ENCODE data around the gene KDM3B.

Gene KDM3B

DNA sequence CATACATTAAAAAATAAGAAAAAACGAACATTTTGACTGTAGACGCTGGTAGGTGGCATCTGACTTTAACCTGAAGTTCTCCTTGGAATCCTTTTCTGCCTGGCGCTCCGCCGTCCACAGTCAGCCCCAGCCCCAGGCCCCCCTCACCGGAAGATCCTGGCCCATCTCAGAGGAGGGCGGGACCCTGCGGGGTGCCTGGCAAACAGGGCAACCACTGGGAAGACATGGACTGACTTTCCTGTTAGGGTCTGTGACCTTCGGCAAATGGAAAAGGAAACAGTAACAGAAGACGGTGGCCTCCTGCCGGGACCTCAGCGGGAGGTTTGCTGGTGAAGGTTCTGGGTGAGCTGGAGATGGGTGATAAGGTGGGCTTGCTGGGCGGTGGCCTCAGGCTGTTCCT lies 101.1 kb downstream of the KDM3B start:
- DNase-seq = no peak

DNA sequence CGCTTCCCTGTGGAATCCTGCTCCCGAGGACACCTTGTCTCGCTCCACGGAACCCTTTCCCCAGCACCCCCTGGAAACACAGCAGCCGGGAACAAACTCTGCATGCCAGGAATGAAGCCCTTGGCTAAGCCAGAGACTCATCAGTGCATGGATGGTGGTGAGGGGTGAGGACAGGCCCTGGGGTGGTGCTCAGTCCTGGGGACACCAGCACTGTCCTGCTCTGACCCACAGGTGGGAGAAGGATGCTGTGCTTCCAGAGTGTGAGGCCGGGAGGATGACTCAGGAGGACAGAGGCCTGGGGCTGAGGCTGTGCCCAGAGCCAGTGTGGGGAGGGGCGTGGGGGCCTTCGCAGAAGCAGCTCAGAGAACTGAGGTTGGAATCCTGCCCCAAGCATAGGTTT lies 101.6 kb downstream of the KDM3B start:
- DNase-seq = no peak

DNA sequence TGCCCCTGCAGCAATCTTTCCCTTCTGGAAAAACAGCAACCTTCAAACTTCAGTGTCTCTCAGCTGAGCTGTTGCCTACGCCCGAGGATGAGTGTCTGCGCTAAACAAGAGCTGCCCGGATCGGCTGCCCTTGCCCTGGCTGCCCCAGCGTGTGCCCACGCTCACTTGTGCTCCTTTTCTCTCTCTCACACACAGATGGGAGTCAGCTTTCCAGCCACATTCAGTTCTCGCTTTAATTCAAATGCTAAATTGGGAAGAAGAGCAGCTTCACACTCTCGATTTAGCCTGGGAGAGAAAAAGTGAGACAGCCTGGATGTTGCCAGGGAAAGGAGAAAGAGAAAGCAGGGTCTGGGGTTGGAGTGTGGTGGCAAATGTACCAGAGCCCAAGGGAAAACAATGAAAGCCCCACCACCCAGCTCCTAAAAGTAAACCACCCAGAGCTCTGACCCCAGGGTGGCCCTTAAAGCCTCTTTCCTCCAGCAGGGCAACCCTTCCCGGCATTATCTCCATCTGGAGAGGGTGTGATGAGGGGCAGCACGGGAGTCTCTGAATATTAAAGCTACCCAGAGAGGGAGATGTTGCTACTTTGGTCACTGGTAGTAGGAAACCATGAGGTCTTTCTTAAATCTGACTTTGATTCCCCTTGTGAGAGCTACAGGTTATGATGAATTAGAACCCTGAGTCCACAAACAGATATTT lies 102.9 kb downstream of the KDM3B start:
- no peak for DNase-seq

DNA sequence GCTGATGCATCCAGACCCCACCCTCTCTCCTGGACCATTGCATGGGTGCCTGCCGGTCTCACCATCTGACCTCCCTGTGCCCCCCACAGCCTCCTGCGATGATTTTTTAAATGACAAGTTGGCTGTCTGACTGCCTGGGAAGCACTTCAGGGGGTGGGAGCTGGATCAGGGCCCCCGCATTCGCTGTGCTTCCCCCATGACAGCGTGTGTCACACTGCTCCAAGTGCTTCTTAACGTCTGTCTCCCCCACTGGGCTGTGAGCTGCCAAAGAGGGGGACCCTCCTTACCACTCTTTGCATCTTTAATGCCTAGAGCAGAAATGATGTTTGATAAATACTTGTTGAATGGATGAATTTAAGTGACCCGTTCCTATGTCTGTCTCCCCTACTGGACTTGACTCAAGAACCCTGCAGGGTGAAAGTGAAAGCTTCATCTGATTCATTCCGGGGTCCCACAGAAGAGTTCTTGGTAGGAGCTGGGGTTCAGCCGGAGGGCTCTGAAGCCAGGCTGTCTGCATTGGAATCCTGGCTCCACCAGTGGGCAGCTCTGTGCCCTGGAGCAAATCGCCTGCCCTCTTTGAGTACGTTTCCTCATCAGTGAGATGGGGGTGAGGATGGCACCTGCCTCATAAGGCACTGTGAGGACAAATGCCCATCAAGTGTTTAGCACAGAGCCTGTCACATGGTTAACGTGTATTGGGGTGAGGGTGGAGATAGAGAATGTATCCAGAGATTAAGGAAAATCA lies 105.2 kb downstream of the KDM3B start:
- no peak for DNase-seq

DNA sequence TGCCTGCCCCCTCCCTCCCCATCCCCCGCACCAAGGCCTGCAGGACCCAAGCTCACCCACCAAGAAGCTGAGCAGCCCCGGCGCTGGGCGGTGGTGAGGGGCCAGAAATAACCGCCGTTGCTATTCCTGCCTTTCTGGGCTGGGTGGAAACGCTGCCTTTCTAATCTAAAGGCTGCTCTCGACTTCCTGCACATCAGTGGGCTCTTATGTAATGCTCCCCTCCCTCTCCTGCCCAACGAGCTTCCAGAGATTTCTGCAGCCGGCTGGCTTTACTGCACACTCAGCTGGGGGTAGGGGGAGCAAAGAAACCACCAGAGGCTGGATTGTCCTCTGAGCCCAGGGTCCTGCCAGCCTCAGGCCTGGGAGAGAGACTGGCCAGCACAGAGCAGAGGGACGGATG lies 105.9 kb downstream of the KDM3B start:
- no peak for DNase-seq

DNA sequence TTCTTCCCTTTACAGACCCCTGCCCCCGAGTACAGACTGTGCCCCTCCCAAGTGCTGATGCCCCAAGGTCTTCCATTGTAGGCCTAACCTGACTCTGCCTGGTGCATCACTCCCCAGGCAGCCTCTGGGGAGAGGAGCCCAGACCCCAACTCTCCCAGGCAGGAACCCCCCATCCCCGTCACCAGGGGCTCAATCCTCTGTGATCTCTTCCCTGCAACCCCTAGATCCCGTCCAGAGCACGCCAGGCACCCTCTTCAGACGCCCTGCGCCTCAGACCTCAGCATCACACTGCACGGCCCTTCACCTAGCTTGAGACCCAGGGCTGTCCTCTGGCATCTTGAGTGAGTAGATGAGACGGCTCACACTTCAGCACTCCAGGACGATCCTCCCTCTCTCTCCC lies 106.4 kb downstream of the KDM3B start:
- no peak for DNase-seq

DNA sequence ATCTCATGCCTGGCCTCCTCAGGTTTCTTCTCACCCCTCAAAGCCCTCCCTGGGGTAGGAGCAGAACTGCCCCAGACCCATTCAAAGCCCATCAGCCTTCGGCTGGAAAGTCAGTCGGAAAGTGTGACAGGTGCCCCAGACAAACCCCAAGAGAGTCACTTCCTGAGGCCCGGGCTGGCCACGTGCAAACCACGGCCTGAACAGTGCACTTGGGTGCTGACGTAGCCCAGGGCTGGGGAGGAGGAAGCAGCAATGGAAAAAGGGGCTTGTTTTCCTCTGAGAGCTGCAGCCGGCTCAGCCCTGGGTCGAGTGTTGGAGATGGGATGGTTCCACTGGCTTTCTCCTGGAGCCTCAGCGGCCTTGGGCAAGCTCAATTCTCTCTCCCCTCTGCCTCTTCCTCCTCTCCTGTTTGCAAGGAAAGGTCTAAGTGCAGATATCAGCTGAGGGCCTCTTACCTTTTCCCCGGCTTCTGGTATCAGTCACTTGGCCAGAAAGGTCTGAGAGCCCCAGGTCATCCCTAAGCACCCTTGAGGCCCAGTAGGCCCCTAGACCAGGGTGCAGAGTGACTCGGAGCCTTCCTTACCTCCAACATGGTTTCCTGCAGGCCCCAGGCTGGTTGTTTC lies 106.9 kb downstream of the KDM3B start:
- no peak for DNase-seq

DNA sequence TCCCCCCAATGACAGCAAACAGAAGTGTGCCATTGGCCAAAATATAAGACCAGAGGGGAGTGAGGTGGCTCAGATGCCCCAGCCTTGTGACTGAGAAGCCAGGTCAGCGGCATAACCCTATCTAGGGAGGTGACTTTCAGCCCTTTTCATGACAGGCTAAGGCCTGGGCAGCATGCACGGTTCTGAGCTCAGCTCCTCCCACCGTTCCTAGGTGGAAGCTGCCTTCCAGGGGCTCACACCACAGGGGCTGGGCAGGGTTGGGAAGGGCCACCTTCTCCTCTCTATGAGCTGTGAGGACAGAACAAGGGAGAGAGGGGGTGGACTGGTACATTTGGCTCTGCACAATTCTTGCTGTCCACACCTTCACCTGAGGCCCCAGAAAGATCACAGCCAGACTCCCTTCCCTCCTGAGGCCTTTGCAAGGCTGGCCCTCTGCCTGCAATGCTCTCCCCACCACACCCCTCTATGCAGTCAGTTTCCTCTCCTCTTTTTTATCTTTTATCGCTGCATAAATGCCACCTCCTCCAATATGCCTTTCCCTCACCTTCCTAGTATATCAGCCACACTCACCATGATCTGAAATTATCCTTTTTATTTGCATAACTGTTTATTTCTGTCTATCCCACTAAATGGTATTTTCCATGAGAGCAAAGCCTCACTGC lies 107.7 kb downstream of the KDM3B start:
- no peak for DNase-seq

DNA sequence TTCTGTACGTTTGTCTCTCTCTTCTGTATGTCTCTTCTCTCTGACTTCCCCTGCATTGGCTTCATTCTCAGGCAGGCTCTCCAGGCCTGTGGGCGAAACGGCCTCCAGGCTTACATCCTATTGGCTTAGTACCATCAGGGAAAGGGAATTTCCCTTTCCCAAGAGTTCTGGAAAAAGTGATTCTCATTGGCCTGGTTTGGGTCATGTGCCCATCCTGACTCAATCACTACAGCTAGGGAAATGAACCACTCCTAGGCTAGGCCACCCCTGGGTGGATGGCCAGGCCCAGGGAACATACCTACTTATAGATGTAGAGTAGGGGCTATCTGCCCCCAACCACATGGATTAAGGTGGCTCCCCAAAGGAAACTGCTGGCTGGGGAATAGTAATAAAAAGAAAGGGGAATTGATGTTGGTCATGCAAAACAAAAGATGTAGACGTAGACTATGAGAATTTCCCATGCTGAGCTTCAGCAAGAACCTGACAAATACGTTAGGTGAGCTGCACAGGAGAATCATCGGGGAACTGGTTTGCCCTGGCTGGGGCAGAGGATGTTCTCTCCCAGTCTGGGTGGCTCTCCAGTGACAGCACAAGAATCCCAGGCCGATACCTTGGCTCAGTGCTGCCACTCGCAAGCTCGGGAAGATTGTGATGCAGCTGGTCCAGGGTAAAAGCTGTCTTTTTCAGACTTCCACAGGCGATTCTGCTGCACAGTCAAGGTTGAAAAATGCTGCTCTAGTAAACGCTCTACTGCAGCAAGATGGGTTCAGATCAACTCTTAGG lies 109.0 kb downstream of the KDM3B start:
- peak; percentile 71 for DNase-seq

DNA sequence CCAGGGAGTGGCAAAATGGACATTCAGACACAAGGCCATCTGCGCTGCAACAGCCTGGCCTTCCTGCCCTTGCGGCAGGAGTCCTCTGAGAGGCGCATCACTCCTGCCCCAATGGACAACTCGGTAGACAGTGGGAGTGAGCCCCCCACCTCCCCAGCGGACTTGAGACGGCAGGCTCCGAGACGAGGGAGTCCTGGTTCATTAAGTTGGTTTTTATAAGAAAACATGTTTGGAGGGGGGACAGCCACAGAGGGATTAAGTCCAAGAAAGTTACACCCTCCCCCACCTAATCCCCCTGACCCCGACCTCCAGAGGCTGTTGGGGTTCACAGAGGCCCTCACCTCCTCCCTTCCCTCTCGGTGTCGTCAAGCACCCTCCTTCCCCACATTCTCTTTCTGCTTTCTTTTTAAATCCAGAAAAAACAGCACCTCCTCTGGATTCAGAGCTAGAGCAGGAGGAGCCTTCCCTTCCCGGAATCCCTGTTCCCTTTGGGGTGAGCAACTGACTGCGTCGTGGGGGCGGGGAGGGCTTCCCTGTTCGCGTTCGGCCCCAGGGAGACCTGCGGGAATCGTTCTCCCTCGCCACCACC lies 111.0 kb downstream of the KDM3B start:
- peak; percentile 19 for DNase-seq

DNA sequence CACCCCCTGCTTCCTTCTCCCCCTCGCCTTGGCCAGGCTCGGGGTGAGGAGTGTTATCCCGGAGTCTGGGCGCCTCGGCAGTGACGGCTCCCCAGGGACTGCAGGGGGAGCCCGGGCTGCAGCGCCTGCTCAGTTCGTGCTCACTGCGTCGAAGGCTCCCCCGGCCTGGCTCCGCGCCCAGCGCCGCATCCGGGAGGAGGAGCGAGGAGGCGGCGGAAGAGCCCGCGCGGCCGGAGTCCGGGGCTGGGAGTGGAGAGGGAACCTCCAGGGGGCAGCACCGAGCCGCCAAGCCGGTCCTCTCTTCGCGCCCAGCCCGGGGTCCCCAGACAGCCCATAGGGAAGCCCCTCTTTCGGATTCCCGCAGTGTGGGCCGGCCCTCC lies 111.5 kb downstream of the KDM3B start:
- DNase-seq = peak; percentile 95

DNA sequence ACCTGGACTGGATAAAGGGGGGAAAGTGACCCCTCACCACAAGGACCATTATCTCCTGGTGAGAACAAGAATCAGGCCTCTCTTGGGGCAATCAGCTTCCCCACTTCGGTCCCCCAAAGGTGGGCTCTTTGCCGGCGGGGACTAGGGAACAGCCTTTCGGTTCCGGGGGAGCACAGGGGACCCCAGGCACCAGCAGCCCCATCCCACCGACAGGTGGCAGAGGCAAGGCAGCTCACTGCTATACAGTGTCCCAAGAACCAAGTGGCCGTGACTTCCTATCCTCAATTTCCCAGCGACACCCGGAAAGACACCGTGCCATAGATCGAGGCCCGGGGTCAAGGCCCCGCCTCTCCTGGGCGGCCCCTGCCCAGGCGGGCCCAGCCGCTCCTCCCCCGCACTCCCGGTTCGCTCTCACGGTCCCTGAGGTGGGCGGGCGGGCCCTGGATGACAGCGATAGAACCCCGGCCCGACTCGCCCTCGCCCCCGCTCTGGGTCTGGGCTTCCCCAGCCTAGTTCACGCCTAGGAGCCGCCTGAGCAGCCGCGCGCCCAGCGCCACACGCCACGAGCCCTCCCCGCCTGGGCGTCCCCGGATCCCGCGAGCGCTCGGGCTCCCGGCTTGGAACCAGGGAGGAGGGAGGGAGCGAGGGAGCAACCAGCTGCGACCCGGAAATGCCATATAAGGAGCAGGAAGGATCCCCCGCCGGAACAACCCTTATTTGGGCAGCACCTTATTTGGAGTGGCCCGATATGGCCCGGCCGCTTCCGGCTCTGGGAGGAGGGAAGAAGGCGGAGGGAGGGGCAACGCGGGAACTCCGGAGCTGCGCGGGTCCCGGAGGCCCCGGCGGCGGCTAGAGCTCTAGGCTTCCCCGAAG lies 112.1 kb downstream of the KDM3B start:
- peak; percentile 99 for DNase-seq

DNA sequence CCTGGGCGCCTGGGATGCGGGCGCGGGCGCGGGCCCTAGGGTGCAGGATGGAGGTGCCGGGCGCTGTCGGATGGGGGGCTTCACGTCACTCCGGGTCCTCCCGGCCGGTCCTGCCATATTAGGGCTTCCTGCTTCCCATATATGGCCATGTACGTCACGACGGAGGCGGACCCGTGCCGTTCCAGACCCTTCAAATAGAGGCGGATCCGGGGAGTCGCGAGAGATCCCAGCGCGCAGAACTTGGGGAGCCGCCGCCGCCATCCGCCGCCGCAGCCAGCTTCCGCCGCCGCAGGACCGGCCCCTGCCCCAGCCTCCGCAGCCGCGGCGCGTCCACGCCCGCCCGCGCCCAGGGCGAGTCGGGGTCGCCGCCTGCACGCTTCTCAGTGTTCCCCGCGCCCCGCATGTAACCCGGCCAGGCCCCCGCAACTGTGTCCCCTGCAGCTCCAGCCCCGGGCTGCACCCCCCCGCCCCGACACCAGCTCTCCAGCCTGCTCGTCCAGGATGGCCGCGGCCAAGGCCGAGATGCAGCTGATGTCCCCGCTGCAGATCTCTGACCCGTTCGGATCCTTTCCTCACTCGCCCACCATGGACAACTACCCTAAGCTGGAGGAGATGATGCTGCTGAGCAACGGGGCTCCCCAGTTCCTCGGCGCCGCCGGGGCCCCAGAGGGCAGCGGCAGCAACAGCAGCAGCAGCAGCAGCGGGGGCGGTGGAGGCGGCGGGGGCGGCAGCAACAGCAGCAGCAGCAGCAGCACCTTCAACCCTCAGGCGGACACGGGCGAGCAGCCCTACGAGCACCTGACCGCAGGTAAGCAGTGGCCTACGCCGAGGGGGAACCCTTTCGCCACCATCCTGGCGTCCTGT lies 113.0 kb downstream of the KDM3B start, which contains the start of gene EGR1:
Gene EGR1 (plus strand): TSS at position 219 of the 864 bp plus-strand sequence. CDS start 283 bp downstream, at position 502.
- peak; percentile 91 for DNase-seq

DNA sequence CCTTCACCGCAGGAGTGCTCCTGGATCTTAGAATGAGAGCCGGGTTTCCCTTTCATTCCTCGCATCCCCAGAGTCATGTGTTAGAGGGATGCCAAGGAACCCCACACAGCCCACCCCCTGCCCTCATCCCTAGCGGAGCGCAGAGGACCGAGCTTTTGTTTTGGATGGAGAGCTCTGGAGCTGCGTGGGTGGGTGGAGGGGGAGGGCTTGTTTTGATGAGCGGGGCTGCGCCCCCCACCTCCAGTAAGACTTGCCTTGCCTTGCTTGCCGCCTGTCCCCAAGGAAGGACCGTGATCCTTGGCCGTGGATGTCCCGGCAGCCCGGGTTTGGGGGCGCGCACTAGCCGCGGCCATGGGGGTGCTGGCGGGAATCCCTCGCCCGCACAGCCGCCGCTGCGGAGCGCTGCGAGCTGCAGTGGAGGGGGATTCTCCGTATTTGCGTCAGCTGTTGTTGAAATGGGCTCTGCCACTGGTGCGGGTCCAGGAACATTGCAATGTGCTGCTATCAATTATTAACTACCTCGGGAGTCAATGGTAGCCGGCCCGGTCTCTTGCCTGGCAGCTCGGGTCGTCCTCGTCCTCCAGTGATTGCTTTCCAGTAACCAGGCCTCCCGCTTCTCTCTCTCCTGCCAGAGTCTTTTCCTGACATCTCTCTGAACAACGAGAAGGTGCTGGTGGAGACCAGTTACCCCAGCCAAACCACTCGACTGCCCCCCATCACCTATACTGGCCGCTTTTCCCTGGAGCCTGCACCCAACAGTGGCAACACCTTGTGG lies 113.8 kb downstream of the KDM3B start:
- peak; percentile 21 for DNase-seq

DNA sequence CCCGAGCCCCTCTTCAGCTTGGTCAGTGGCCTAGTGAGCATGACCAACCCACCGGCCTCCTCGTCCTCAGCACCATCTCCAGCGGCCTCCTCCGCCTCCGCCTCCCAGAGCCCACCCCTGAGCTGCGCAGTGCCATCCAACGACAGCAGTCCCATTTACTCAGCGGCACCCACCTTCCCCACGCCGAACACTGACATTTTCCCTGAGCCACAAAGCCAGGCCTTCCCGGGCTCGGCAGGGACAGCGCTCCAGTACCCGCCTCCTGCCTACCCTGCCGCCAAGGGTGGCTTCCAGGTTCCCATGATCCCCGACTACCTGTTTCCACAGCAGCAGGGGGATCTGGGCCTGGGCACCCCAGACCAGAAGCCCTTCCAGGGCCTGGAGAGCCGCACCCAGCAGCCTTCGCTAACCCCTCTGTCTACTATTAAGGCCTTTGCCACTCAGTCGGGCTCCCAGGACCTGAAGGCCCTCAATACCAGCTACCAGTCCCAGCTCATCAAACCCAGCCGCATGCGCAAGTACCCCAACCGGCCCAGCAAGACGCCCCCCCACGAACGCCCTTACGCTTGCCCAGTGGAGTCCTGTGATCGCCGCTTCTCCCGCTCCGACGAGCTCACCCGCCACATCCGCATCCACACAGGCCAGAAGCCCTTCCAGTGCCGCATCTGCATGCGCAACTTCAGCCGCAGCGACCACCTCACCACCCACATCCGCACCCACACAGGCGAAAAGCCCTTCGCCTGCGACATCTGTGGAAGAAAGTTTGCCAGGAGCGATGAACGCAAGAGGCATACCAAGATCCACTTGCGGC lies 114.6 kb downstream of the KDM3B start:
- DNase-seq = peak; percentile 18

DNA sequence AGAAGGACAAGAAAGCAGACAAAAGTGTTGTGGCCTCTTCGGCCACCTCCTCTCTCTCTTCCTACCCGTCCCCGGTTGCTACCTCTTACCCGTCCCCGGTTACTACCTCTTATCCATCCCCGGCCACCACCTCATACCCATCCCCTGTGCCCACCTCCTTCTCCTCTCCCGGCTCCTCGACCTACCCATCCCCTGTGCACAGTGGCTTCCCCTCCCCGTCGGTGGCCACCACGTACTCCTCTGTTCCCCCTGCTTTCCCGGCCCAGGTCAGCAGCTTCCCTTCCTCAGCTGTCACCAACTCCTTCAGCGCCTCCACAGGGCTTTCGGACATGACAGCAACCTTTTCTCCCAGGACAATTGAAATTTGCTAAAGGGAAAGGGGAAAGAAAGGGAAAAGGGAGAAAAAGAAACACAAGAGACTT lies 115.2 kb downstream of the KDM3B start:
- DNase-seq = peak; percentile 12

DNA sequence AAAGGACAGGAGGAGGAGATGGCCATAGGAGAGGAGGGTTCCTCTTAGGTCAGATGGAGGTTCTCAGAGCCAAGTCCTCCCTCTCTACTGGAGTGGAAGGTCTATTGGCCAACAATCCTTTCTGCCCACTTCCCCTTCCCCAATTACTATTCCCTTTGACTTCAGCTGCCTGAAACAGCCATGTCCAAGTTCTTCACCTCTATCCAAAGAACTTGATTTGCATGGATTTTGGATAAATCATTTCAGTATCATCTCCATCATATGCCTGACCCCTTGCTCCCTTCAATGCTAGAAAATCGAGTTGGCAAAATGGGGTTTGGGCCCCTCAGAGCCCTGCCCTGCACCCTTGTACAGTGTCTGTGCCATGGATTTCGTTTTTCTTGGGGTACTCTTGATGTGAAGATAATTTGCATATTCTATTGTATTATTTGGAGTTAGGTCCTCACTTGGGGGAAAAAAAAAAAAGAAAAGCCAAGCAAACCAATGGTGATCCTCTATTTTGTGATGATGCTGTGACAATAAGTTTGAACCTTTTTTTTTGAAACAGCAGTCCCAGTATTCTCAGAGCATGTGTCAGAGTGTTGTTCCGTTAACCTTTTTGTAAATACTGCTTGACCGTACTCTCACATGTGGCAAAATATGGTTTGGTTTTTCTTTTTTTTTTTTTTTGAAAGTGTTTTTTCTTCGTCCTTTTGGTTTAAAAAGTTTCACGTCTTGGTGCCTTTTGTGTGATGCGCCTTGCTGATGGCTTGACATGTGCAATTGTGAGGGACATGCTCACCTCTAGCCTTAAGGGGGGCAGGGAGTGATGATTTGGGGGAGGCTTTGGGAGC lies 115.9 kb downstream of the KDM3B start:
- DNase-seq = peak; percentile 15

Data from fibroblast of skin of back (primary cell).